H9 (cell line): ENCODE results near the gene TMEM145. TPM values are rescaled to one million over a fixed set of nuclear protein-coding genes. Genes with fewer than 3 reads are reported as not detected.

Experiments used
- DNase-seq: peaks from one replicate; pipeline ENCODE4 v3.0.0-alpha.2; 2017
- H2AFZ ChIP-seq: one replicate; pipeline ENCODE4 v1.6.1; 2013; ENCODE audit warnings: mild to moderate bottlenecking, low read length, control low read depth, moderate library complexity
- H2AK5ac ChIP-seq: 2 replicates; pipeline ENCODE4 v1.6.1; 2013; ENCODE audit warnings: low read length, control low read depth, mixed read lengths; ENCODE audit not compliant: insufficient read length
- H2BK120ac ChIP-seq: one replicate; pipeline ENCODE4 v1.6.1; 2013; ENCODE audit warnings: low read depth, mild to moderate bottlenecking, low read length, control low read depth, inconsistent platforms; ENCODE audit not compliant: poor library complexity, severe bottlenecking
- H2BK12ac ChIP-seq: 2 replicates; pipeline ENCODE4 v1.6.1; 2013; ENCODE audit warnings: low read length, control low read depth, mixed read lengths, low read depth; ENCODE audit not compliant: insufficient read length
- H2BK15ac ChIP-seq: 2 replicates; pipeline ENCODE4 v1.6.1; 2013; ENCODE audit warnings: low read depth, low read length, control low read depth
- H2BK20ac ChIP-seq: one replicate; pipeline ENCODE4 v1.6.1; 2013; ENCODE audit warnings: low read depth, mild to moderate bottlenecking, low read length, control low read depth, inconsistent platforms; ENCODE audit not compliant: poor library complexity, severe bottlenecking
- H2BK5ac ChIP-seq: 2 replicates; pipeline ENCODE4 v1.6.1; 2013; ENCODE audit warnings: low read length, control low read depth, mixed read lengths; ENCODE audit not compliant: insufficient read length
- H3K14ac ChIP-seq: 2 replicates; pipeline ENCODE4 v1.6.1; 2013; ENCODE audit warnings: low read length, control low read depth; ENCODE audit not compliant: insufficient read depth
- H3K18ac ChIP-seq: 2 replicates; pipeline ENCODE4 v1.6.1; 2013; ENCODE audit warnings: low read depth, mild to moderate bottlenecking, mixed read lengths, low read length, control low read depth; ENCODE audit not compliant: insufficient read length
- H3K23ac ChIP-seq: 2 replicates; pipeline ENCODE4 v1.6.1; 2013; ENCODE audit warnings: low read length, control low read depth, mixed read lengths, low read depth; ENCODE audit not compliant: insufficient read length
- H3K23me2 ChIP-seq: 2 replicates; pipeline ENCODE4 v1.6.1; 2013; ENCODE audit warnings: low read depth, mild to moderate bottlenecking, mixed read lengths, low read length, control low read depth; ENCODE audit not compliant: insufficient read length, poor library complexity, severe bottlenecking
- H3K27ac ChIP-seq: 2 replicates; pipeline ENCODE4 v1.5.1; 2013; ENCODE audit warnings: low read length, control low read depth, mixed read lengths, low read depth; ENCODE audit not compliant: insufficient read length
- H3K27me3 ChIP-seq: 2 replicates; pipeline ENCODE4 v1.6.1; 2013; ENCODE audit warnings: low read length, control low read depth, inconsistent platforms; ENCODE audit not compliant: insufficient read depth
- H3K4ac ChIP-seq: 2 replicates; pipeline ENCODE4 v1.6.1; 2013; ENCODE audit warnings: low read depth, mild to moderate bottlenecking, control low read depth, inconsistent platforms, low read length, moderate library complexity
- H3K4me1 ChIP-seq: 2 replicates; pipeline ENCODE4 v1.6.1; 2013; ENCODE audit warnings: low read length, control low read depth, inconsistent platforms; ENCODE audit not compliant: insufficient read depth
- H3K4me2 ChIP-seq: 2 replicates; pipeline ENCODE4 v1.6.1; 2013; ENCODE audit warnings: low read length, control low read depth, mixed read lengths; ENCODE audit not compliant: insufficient read length, insufficient read depth
- H3K56ac ChIP-seq: 2 replicates; pipeline ENCODE4 v1.6.1; 2013; ENCODE audit warnings: low read depth, mild to moderate bottlenecking, mixed read lengths, low read length, control low read depth; ENCODE audit not compliant: insufficient read length
- H3K79me1 ChIP-seq: 2 replicates; pipeline ENCODE4 v1.6.1; 2013; ENCODE audit warnings: low read depth, mild to moderate bottlenecking, moderate library complexity, low read length, control low read depth, inconsistent platforms; ENCODE audit not compliant: insufficient read depth, poor library complexity, severe bottlenecking
- H3K79me2 ChIP-seq: 2 replicates; pipeline ENCODE4 v1.6.1; 2013; ENCODE audit warnings: low read length, control low read depth, inconsistent platforms; ENCODE audit not compliant: insufficient read depth
- H3K9ac ChIP-seq: 2 replicates; pipeline ENCODE4 v1.6.1; 2013; ENCODE audit warnings: low read length, control low read depth, mixed read lengths; ENCODE audit not compliant: insufficient read length; ENCODE audit errors: extremely low read depth
- H3K9me3 ChIP-seq: one replicate; pipeline ENCODE4 v1.6.1; 2013; ENCODE audit warnings: low read depth, low read length, inconsistent platforms; ENCODE audit not compliant: control insufficient read depth
- H3T11ph ChIP-seq: one replicate; pipeline ENCODE4 v1.6.1; 2013; ENCODE audit warnings: mild to moderate bottlenecking, low read length, control low read depth, inconsistent platforms
- H4K20me1 ChIP-seq: one replicate; pipeline ENCODE4 v1.6.1; 2013; ENCODE audit not compliant: control insufficient read depth, insufficient read length, insufficient read depth
- H4K5ac ChIP-seq: 2 replicates; pipeline ENCODE4 v1.6.1; 2013; ENCODE audit warnings: low read depth, mild to moderate bottlenecking, mixed read lengths, low read length, control low read depth; ENCODE audit not compliant: insufficient read length
- H4K8ac ChIP-seq: replicated peaks from 2 replicates; pipeline ENCODE4 v1.6.1; 2013; ENCODE audit warnings: low read length, control low read depth, mixed read lengths, low read depth; ENCODE audit not compliant: insufficient read length
- H4K91ac ChIP-seq: 2 replicates; pipeline ENCODE4 v1.6.1; 2013; ENCODE audit warnings: low read depth, mild to moderate bottlenecking, moderate library complexity, mixed read lengths, low read length, control low read depth; ENCODE audit not compliant: insufficient read length
- H3K27ac Mint-ChIP-seq, 3 experiments: 2 replicates in 2 of 3; 3 replicates in 1 of 3; pipeline ENCODE4 v1.8.0; 2020 to 2021; ENCODE audit warnings: mixed read lengths in 3 of 3, mild to moderate bottlenecking in 1 of 3, moderate library complexity in 1 of 3
- H3K27me3 Mint-ChIP-seq: 2 replicates; pipeline ENCODE4 v1.8.0; 2021; ENCODE audit warnings: low read depth, mild to moderate bottlenecking, moderate library complexity, mixed read lengths
- H3K36me3 Mint-ChIP-seq, 3 experiments: 2 replicates in 2 of 3; 3 replicates in 1 of 3; pipeline ENCODE4 v1.8.0; 2020 to 2021; ENCODE audit warnings: low read depth in 3 of 3, mixed read lengths in 3 of 3; ENCODE audit not compliant: insufficient read depth in 1 of 3
- H3K4me1 Mint-ChIP-seq, 2 experiments: 2 replicates each; pipeline ENCODE4 v1.8.0; 2020; ENCODE audit warnings: mixed read lengths in 2 of 2
- H3K4me3 Mint-ChIP-seq, 2 experiments: 2 replicates in 1 of 2; 3 replicates in 1 of 2; pipeline ENCODE4 v1.8.0; 2020 to 2021; ENCODE audit warnings: mild to moderate bottlenecking in 2 of 2, mixed read lengths in 2 of 2, moderate library complexity in 1 of 2
- H3K9me3 Mint-ChIP-seq, 2 experiments: 2 replicates in 1 of 2; 3 replicates in 1 of 2; pipeline ENCODE4 v1.8.0; 2020; ENCODE audit warnings: mild to moderate bottlenecking in 2 of 2, mixed read lengths in 2 of 2, moderate library complexity in 1 of 2
- CTCF ChIP-seq: fragments of 200-600 bp; sonication (generic); conservative IDR thresholded peaks from 3 replicates; pipeline ENCODE4 v1.8.0; 2021; ENCODE audit warnings: antibody characterized with exemption, mild to moderate bottlenecking
- WGBS: extraction: QIAGEN DNeasy Blood & Tissue Kit; methylation state at CpG from one replicate; pipeline ENCODE4 v1.1.7; 2013; ENCODE audit warnings: missing lambda C conversion rate, low lambda C conversion rate, mixed read lengths; ENCODE audit not compliant: insufficient read length; ENCODE audit errors: extremely low coverage; 5-methylcytosine and 5-hydroxymethylcytosine counted together
- total RNA-seq: library from RNA; stranded (reverse); gene quantifications from 2 replicates; pipeline ENCODE4 v1.2.1, GENCODE V29; 2021

TMEM145 gene
- total RNA-seq, 1 experiment from 2014 or later: 4.5 TPM

GRCh38 chr19:42348211-42348610 is 35.1 kb downstream of the TMEM145 start:
- H2AK5ac ChIP-seq: no peak overlapping the region
- H2BK20ac ChIP-seq: no peak overlapping the region
- Mint-ChIP-seq H3K4me1 (no peaks in the 10 kb centered on the region), H3K9me3 (no peaks in the 10 kb centered on the region), H3K36me3 (peaks cover 5 to 30% (median 20%) of the 10 kb centered on the region in 3 experiments; a peak in 6 of 7 replicates), H3K27me3 (no peaks in the 10 kb centered on the region), H3K27ac (no peak overlapping the region), H3K4me3 (no peak overlapping the region)
- H4K5ac ChIP-seq: no peak overlapping the region
- H3K23ac ChIP-seq: no peak overlapping the region
- no peak overlapping the region for H3K4ac ChIP-seq
- no peak overlapping the region for H3T11ph ChIP-seq
- no peak overlapping the region for H3K9ac ChIP-seq
- no peak overlapping the region for H4K91ac ChIP-seq
- no peaks in the 10 kb centered on the region for H3K27me3 ChIP-seq
- H2BK5ac ChIP-seq: no peak overlapping the region
- H3K18ac ChIP-seq: no peak overlapping the region
- no peaks in the 10 kb centered on the region for H3K9me3 ChIP-seq
- H3K79me2 ChIP-seq: no peaks in the 10 kb centered on the region
- no peak overlapping the region for H2BK15ac ChIP-seq
- no peak overlapping the region for H2BK120ac ChIP-seq
- H3K27ac ChIP-seq: no peak overlapping the region
- no peaks in the 10 kb centered on the region for H3K4me1 ChIP-seq
- no peaks in the 10 kb centered on the region for H3K79me1 ChIP-seq
- no peaks in the 10 kb centered on the region for H4K20me1 ChIP-seq
- H3K14ac ChIP-seq: no peak overlapping the region
- no peak overlapping the region for H2BK12ac ChIP-seq
- H3K56ac ChIP-seq: no peak overlapping the region
- no peak overlapping the region for H4K8ac ChIP-seq
- no CpG with 5 or more reads among the region's 14 CpGs for WGBS
- H3K4me2 ChIP-seq: no peak overlapping the region
- no peak for DNase-seq
- TF ChIP-seq CTCF: no peak
- H3K23me2 ChIP-seq: no peaks in the 10 kb centered on the region
- no peak overlapping the region for H2AFZ ChIP-seq
